Panc1 (cell line): ENCODE data around the gene ROBO3.

ENCODE experiments used
- POLR2AphosphoS5 ChIP-seq: IDR thresholded peaks from 2 replicates; pipeline ENCODE4 v1.6.1; 2012; ENCODE audit warnings: mild to moderate bottlenecking, low read depth, low read length, moderate library complexity
- REST ChIP-seq, 2 experiments: IDR thresholded peaks; 2 replicates each; pipeline ENCODE4 v1.6.1; 2011 to 2012; ENCODE audit warnings: low read depth in 2 of 2, control low read depth in 1 of 2, low read length in 1 of 2, mild to moderate bottlenecking in 1 of 2, moderate library complexity in 1 of 2; ENCODE audit not compliant: insufficient read depth in 1 of 2
- SIN3A ChIP-seq: IDR thresholded peaks from 2 replicates; pipeline ENCODE4 v1.6.1; 2012; ENCODE audit warnings: low read depth, mild to moderate bottlenecking, low read length, moderate library complexity, borderline replicate concordance; ENCODE audit not compliant: insufficient read depth
- TCF7L2 ChIP-seq: IDR thresholded peaks from 2 replicates; pipeline ENCODE4 v1.6.1; 2011; ENCODE audit warnings: mild to moderate bottlenecking, low read depth, low read length, inconsistent platforms
- TF ChIP-seq, protein P1 (sequence below): fragments of 450-650 bp; IDR thresholded peaks from 2 replicates; pipeline ENCODE4 v1.5.1; 2017; ENCODE audit warnings: mild to moderate bottlenecking

DNA sequence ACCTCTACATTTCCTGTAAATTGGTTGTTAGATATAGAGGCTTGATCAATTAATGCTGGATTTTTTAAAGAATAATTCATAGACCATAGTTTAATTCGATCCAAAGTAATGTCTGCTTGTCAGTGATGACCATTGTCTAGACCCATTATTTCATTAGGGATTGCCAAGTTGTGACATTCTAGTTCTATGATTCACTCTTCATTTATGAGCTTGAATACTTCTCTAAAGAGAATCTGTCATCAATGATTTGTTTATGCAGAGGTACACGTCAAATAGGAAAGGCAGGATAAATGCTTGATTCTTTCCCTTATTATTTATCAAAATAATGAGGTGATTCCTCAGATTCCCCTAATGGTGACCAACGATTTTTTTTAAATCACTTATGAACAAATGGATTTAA, 24.0 kb upstream of the ROBO3 start:
- TF ChIP-seq REST (IDR thresholded peaks at IDR 0.05; ENCODE audit: insufficient read depth in 1 of 2, low read depth in 2 of 2, low read length in 1 of 2) (no peak), SIN3A (no peak), POLR2AphosphoS5 (no peak), TCF7L2 (no peak)
- TF ChIP-seq, protein P1, sequence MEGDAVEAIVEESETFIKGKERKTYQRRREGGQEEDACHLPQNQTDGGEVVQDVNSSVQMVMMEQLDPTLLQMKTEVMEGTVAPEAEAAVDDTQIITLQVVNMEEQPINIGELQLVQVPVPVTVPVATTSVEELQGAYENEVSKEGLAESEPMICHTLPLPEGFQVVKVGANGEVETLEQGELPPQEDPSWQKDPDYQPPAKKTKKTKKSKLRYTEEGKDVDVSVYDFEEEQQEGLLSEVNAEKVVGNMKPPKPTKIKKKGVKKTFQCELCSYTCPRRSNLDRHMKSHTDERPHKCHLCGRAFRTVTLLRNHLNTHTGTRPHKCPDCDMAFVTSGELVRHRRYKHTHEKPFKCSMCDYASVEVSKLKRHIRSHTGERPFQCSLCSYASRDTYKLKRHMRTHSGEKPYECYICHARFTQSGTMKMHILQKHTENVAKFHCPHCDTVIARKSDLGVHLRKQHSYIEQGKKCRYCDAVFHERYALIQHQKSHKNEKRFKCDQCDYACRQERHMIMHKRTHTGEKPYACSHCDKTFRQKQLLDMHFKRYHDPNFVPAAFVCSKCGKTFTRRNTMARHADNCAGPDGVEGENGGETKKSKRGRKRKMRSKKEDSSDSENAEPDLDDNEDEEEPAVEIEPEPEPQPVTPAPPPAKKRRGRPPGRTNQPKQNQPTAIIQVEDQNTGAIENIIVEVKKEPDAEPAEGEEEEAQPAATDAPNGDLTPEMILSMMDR: no peak
